Measurements from ENCODE around the gene SRCAP.

SRCAP gene

DNA sequence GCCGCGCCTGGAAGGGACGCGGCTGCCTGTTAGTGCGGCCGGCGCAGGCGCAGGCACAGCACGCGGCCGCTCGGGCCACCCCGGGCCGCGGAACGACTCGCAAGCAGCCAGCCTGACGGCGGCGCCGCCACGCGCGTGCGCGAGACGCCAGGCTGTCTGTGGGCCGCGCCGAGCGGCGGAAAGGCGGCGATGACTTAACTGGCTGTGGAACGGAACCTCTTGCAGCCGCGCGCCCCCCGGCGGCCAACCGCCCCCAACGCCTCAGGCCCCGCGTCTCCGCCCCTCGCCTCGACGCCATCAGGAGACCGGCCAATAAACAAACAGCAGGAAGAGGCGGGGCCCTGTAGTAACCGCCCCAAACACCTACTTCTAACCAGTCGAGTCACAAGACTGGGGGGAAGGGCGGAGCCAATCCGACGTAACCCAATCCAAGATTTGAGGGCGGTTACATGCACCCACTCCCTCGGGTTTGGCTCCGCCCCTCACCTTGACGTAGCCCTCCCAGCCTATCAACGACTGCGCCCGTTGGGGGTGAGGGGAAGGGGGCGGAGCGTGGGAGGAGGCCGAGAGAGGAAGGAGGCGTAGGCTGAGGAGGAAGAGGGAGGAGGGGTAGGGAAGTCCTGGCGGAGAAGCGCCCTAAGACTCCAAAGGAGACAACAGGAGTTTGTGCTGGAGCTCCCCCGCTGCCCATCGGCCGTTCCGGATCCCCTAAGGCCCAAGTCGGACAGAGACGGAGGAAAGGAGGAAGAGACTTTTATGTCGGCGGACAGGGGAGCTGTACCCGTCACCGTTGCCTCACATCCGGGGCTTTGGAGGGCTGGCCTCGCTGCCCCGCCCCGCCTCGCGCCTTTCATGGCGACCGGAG is 40.9 kb upstream of the SRCAP start, which contains the start of gene FBRS:
FBRS (plus strand) TSS at position 566 of the 865 bp plus-strand sequence. CDS start 1,088 bp downstream, outside the sequence.
- Histone ChIP-seq H3K9ac (ENCODE audit: low read length) (peak within 1 kb of the TSS; percentile 77), H3K27ac (ENCODE audit: low read depth, low read length) (peak within 1 kb of the TSS; percentile 89), H3K36me3 (ENCODE audit: insufficient read depth, low read length) (peaks cover 58% of the 10 kb centered on the region), H3K4me1 (ENCODE audit: insufficient read depth, low read length) (peaks cover 51% of the 10 kb centered on the region), H3K4me3 (ENCODE audit: low read depth in 1 of 2, low read length in 2 of 2) (peak within 1 kb of the TSS; percentile 84 to 98), H3K9me3 (ENCODE audit: low read length) (no peaks in the 10 kb centered on the region), H3K27me3 (ENCODE audit: control insufficient read depth in 1 of 2, insufficient read depth in 2 of 2, low read length in 2 of 2) (no peaks in the 10 kb centered on the region)

DNA sequence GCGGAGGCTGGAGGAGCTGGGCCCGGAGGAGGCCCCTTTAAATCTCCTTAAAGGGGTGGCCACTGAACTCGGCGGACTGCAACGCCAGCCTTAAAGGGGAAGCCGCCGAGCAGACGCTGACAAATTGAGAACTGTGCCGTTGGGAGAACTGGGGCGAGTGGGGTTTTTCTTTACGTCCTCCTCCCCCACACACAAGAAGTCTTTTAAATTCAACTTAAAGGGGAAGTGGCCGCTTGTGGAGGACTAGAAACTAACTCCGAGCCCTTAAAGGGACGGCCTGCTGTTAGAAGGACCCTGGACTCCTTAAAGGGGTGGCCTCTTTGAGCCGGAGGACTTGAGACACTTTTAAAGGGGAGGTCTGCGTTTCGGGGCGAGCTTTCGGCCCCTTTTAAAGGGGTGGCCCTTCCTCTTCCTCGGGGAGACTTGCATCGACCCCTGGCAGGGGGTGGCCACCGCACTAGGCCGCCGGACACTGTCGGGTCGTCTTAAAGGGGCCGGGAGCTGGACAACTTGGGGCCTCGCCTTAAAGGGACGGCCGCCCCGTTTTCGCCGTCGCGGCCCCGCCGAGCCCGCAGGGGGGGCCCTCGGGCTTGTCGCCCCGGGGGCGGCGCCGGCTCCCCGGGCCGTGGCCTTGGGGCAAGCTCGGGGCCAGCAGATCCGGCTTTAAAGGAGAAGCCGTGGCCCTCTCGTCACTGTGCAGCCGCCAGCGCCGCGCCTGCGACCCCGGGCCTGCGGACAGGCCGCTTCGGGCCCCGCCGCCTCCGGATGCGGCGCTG is 40.1 kb upstream of the SRCAP start:
- Histone ChIP-seq H3K4me1 (ENCODE audit: insufficient read depth, low read length) (peaks cover 54% of the 10 kb centered on the region), H3K27ac (ENCODE audit: low read depth, low read length) (peak overlapping the region; percentile 89), H3K4me3 (ENCODE audit: low read depth in 1 of 2, low read length in 2 of 2) (peak overlapping the region; percentile 76 to 98), H3K36me3 (ENCODE audit: insufficient read depth, low read length) (peaks cover 61% of the 10 kb centered on the region), H3K9ac (ENCODE audit: low read length) (peak overlapping the region; percentile 77), H3K27me3 (ENCODE audit: control insufficient read depth in 1 of 2, insufficient read depth in 2 of 2, low read length in 2 of 2) (no peaks in the 10 kb centered on the region), H3K9me3 (ENCODE audit: low read length) (no peaks in the 10 kb centered on the region)

DNA sequence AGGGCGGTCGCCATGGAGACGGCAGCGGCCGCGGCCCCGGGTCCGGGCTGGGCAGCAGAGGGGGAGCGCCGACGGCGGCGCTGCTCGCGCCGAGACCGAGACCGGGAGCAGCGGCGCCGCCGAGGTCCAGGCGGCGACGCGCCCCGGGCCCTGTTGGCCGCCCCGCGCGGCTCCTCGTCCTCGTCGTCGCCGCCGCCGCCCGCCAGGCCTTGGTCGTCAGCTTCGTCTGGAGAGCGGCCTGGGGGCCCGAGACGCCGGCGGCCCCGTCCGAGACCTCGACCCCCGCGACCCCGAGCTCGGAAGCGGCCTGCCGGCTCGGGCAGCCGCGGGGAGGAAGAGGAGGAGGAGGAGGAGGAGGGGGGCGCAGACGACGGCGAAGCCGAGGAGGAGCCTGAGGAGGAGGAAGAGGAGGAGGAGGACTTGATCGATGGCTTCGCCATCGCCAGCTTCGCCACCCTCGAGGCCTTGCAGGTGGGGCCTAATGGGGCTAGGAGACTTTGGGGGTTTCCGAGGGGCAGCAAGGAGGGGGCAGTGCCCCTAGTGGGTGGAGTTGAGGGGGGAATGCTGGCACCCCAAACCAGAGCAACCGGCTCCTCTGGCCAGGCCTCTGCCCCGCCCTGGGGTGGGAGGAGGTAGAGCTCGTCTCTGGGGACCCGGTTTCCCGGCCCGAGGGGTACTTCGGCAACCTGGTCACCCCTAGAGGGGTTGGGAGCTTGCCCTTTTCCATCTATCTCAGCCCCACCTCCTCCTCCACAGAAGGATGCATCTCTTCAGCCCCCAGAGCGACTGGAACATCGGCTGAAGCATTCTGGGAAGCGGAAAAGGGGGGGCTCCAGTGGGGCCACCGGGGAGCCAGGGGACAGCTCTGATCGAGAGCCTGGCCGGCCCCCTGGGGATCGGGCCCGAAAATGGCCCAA is 39.2 kb upstream of the SRCAP start:
- H3K27ac ChIP-seq (ENCODE audit: low read depth, low read length) = peak overlapping the region; percentile 84
- H3K9ac ChIP-seq (ENCODE audit: low read length) = peak overlapping the region; percentile 90
- H3K27me3 ChIP-seq (ENCODE audit: control insufficient read depth in 1 of 2, insufficient read depth in 2 of 2, low read length in 2 of 2) = no peaks in the 10 kb centered on the region
- H3K9me3 ChIP-seq (ENCODE audit: low read length) = no peaks in the 10 kb centered on the region
- H3K4me1 ChIP-seq (ENCODE audit: insufficient read depth, low read length) = peaks cover 51% of the 10 kb centered on the region
- peaks cover 56% of the 10 kb centered on the region for H3K36me3 ChIP-seq (ENCODE audit: insufficient read depth, low read length)
- peak overlapping the region; percentile 76 to 98 for H3K4me3 ChIP-seq (ENCODE audit: low read depth in 1 of 2, low read length in 2 of 2)

DNA sequence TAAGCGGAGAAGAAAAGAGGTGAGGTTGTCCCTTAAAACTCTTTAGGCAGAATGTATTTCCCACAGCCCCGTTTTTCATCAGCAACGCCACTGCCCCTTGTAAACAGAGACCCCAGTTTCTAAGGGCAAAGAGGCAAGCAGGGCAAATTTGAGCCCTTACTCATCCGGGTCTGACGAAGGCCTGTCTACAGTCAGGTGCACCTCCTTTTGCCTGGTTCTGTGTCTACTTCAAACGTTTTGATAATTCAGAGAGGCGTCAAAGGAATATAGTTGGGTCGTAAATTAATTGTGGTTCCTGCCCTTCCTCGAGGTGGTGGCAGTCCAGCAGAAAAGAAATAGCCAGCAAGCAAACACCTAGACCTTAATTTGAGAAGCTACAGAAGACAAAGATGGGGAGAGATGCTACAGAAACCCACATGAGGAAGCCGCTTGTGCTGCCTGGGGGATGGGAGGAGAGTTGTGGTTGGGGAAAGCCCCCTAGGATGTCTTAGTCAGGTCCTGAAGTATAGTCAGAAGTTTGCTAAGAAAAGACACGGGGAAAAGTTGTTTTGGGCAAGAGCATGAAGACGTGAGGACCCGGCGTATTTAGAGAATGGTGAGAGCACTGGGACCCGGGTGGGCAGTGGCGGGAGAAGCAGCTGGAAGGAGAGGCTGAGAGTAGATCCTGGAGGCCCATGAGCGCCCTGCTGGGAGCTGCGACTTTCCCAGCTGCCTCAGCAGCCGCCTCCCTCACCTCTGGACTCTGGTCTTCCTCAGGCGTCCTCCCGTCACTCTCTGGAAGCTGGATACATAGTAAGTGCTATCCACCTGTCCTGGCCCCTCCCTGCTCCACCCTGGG is 38.3 kb upstream of the SRCAP start:
- peaks cover 51% of the 10 kb centered on the region for H3K4me1 ChIP-seq (ENCODE audit: insufficient read depth, low read length)

DNA sequence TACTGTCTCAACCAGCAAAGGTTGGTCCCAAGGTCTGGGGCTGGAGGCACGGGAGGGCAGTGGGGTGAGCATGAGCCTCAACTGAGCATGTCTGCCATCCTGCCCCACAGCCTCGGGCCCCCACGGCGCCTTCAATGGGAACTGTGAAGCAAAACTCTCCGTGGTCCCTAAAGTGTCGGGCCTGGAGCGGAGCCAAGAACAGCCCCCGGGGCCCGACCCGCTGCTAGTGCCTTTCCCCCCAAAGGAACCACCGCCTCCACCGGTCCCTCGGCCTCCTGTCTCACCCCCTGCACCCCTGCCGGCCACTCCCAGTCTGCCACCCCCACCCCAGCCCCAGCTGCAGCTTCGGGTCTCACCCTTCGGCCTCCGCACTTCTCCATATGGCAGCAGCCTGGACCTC is 36.5 kb upstream of the SRCAP start:
- H3K36me3 ChIP-seq (ENCODE audit: insufficient read depth, low read length) = peaks cover 69% of the 10 kb centered on the region
- no peak overlapping the region for H3K9ac ChIP-seq (ENCODE audit: low read length)
- no peaks in the 10 kb centered on the region for H3K9me3 ChIP-seq (ENCODE audit: low read length)
- no peaks in the 10 kb centered on the region for H3K27me3 ChIP-seq (ENCODE audit: control insufficient read depth in 1 of 2, insufficient read depth in 2 of 2, low read length in 2 of 2)
- H3K4me1 ChIP-seq (ENCODE audit: insufficient read depth, low read length) = peaks cover 42% of the 10 kb centered on the region
- H3K27ac ChIP-seq (ENCODE audit: low read depth, low read length) = no peak overlapping the region
- no peak overlapping the region for H3K4me3 ChIP-seq (ENCODE audit: low read depth in 1 of 2, low read length in 2 of 2)

More for the DNA sequence above, 38.3 kb upstream of the SRCAP start:
- Histone ChIP-seq H3K4me3 (ENCODE audit: low read depth in 1 of 2, low read length in 2 of 2) (peak overlapping the region; percentile 76 to 98), H3K9ac (ENCODE audit: low read length) (peak overlapping the region; percentile 90), H3K27ac (ENCODE audit: low read depth, low read length) (peak overlapping the region; percentile 84), H3K27me3 (ENCODE audit: control insufficient read depth in 1 of 2, insufficient read depth in 2 of 2, low read length in 2 of 2) (no peaks in the 10 kb centered on the region), H3K9me3 (ENCODE audit: low read length) (no peaks in the 10 kb centered on the region), H3K36me3 (ENCODE audit: insufficient read depth, low read length) (peaks cover 56% of the 10 kb centered on the region)

DNA sequence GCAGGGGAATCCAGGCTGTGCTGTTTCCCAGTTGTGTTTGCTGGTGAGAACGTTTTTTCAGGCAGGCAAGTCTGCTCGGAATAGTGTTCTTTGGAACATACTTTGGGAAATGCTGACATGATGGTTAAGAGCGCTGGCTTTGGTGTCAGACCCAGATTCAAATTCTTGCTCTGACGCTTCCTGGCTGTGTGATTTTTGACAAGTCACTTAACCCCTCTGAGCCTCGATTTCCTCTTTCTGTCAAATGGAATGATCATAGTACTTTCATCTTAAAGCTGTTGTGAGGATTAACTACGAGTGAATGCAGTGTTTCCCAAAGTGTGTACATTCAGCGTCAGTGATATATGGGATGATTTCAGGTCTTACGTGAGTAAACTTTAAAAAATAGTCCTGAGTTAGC is 35.9 kb upstream of the SRCAP start:
- H3K4me3 ChIP-seq (ENCODE audit: low read depth in 1 of 2, low read length in 2 of 2) = no peak overlapping the region
- no peak overlapping the region for H3K9ac ChIP-seq (ENCODE audit: low read length)
- H3K36me3 ChIP-seq (ENCODE audit: insufficient read depth, low read length) = peaks cover 75% of the 10 kb centered on the region
- peaks cover 40% of the 10 kb centered on the region for H3K4me1 ChIP-seq (ENCODE audit: insufficient read depth, low read length)
- H3K27me3 ChIP-seq (ENCODE audit: control insufficient read depth in 1 of 2, insufficient read depth in 2 of 2, low read length in 2 of 2) = no peaks in the 10 kb centered on the region
- no peak overlapping the region for H3K27ac ChIP-seq (ENCODE audit: low read depth, low read length)
- H3K9me3 ChIP-seq (ENCODE audit: low read length) = no peaks in the 10 kb centered on the region

DNA sequence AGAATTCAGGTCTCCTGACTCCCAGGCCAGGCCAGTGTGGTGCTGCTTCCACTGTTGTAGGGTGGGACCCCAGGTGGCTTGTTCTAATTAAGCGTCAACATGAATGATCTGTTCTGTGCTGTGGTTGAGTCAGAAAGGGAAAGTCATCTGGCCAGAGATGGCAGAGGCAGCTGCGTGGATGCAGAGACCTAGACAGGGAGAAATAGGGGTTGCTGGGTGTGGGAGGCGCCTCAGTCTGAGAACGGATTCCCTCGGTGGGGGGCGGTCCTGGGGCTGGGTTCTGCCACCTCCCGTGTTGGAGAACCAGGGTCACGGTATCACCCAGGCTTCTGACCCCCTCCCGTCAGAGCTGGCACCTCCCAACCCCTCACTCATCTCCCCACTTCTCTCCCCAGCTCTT is 35.2 kb upstream of the SRCAP start:
- peaks cover 81% of the 10 kb centered on the region for H3K36me3 ChIP-seq (ENCODE audit: insufficient read depth, low read length)
- H3K27me3 ChIP-seq (ENCODE audit: control insufficient read depth in 1 of 2, insufficient read depth in 2 of 2, low read length in 2 of 2) = no peaks in the 10 kb centered on the region
- peaks cover 40% of the 10 kb centered on the region for H3K4me1 ChIP-seq (ENCODE audit: insufficient read depth, low read length)
- no peak overlapping the region for H3K9ac ChIP-seq (ENCODE audit: low read length)
- H3K4me3 ChIP-seq (ENCODE audit: low read depth in 1 of 2, low read length in 2 of 2) = no peak overlapping the region
- H3K27ac ChIP-seq (ENCODE audit: low read depth, low read length) = no peak overlapping the region
- H3K9me3 ChIP-seq (ENCODE audit: low read length) = no peaks in the 10 kb centered on the region

DNA sequence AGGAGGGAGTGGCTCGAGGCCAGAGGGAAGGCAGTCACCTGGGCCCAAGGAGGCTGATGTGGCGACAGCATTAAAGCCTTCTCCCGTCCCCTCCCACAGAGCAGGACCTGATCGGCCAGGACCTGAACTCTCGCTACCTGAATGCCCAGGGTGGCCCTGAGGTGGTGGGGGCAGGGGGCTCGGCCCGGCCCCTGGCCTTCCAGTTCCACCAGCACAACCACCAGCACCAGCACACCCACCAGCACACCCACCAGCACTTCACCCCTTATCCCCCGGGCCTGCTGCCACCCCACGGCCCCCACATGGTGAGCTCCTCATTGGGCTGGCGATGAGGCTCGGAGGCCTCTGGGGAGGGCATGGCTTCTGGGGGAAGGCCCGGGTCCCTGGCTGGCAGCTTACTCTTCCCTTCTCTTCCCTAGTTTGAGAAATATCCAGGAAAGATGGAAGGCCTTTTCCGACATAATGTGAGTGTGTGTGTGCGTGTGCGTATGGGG is 34.3 kb upstream of the SRCAP start:
- Histone ChIP-seq H3K4me3 (ENCODE audit: low read depth in 1 of 2, low read length in 2 of 2) (no peak overlapping the region), H3K9ac (ENCODE audit: low read length) (no peak overlapping the region), H3K27ac (ENCODE audit: low read depth, low read length) (no peak overlapping the region), H3K4me1 (ENCODE audit: insufficient read depth, low read length) (peaks cover 40% of the 10 kb centered on the region), H3K9me3 (ENCODE audit: low read length) (no peaks in the 10 kb centered on the region), H3K27me3 (ENCODE audit: control insufficient read depth in 1 of 2, insufficient read depth in 2 of 2, low read length in 2 of 2) (no peaks in the 10 kb centered on the region), H3K36me3 (ENCODE audit: insufficient read depth, low read length) (peaks cover 84% of the 10 kb centered on the region)

DNA sequence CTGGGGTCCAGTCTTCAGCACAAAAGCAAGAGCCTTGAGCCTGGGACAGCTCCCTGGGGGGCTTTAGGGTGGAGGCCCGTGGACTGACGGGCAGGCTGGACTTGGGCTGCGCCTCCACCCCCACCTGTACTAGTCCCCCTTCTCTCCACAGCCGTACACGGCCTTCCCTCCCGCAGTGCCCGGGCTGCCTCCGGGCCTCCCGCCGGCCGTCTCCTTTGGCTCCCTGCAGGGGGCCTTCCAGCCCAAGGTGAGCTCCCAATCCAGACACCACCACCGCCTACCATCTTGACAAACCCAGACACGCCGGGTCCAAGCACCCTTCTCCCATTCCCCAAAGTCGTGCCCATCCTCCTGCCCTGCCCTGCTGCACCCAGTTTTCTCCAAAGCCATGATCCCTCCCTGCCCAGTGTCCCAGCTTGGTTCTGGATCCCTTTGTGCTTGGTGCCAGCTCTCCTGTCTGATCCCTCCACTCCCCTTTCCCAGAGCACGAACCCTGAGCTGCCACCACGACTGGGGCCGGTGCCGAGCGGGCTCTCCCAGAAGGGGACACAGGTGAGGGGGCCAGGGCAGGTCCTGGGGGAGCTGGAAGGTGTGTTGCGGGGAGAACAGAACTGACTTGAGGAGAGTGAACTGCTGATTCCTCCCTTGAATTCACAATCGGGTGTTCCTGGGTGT is 33.7 kb upstream of the SRCAP start:
- peaks cover 36% of the 10 kb centered on the region for H3K4me1 ChIP-seq (ENCODE audit: insufficient read depth, low read length)
- peaks cover 88% of the 10 kb centered on the region for H3K36me3 ChIP-seq (ENCODE audit: insufficient read depth, low read length)
- no peak overlapping the region for H3K27ac ChIP-seq (ENCODE audit: low read depth, low read length)
- no peaks in the 10 kb centered on the region for H3K27me3 ChIP-seq (ENCODE audit: control insufficient read depth in 1 of 2, insufficient read depth in 2 of 2, low read length in 2 of 2)
- no peak overlapping the region for H3K9ac ChIP-seq (ENCODE audit: low read length)
- H3K9me3 ChIP-seq (ENCODE audit: low read length) = no peaks in the 10 kb centered on the region
- H3K4me3 ChIP-seq (ENCODE audit: low read depth in 1 of 2, low read length in 2 of 2) = no peak overlapping the region

DNA sequence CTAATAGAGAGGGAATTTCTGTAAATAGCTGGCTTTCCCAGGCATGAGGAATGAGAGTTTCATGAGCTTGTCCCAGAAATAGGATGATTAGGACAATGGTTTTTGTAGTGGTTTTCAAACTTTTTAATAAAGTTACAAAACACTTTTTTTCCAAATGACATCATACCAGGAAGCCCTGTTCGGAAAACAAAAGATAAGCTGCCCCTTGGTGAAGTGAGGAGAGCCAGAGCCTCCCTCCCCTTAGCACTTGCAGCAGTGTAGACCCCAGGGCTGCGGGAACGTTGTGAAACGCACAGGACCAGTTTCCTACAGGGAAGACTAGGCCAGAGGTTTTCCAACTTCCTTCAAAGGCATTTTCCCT is 33.2 kb upstream of the SRCAP start:
- H3K27ac ChIP-seq (ENCODE audit: low read depth, low read length) = no peak overlapping the region
- H3K4me1 ChIP-seq (ENCODE audit: insufficient read depth, low read length) = peaks cover 31% of the 10 kb centered on the region
- H3K4me3 ChIP-seq (ENCODE audit: low read depth in 1 of 2, low read length in 2 of 2) = no peak overlapping the region
- H3K36me3 ChIP-seq (ENCODE audit: insufficient read depth, low read length) = peaks cover 87% of the 10 kb centered on the region
- no peaks in the 10 kb centered on the region for H3K27me3 ChIP-seq (ENCODE audit: control insufficient read depth in 1 of 2, insufficient read depth in 2 of 2, low read length in 2 of 2)
- no peak overlapping the region for H3K9ac ChIP-seq (ENCODE audit: low read length)
- H3K9me3 ChIP-seq (ENCODE audit: low read length) = no peaks in the 10 kb centered on the region

All from muscle layer of colon (tissue), 2 donors.